Measurements from ENCODE around the gene HLF.
A peak's percentile ranks its signal among the peaks of the same experiment; 100 is the strongest.

Gene HLF

GRCh38 chr17:55292094-55292493, 27.3 kb downstream of the HLF start:
- DNase-seq: no peak

DNA sequence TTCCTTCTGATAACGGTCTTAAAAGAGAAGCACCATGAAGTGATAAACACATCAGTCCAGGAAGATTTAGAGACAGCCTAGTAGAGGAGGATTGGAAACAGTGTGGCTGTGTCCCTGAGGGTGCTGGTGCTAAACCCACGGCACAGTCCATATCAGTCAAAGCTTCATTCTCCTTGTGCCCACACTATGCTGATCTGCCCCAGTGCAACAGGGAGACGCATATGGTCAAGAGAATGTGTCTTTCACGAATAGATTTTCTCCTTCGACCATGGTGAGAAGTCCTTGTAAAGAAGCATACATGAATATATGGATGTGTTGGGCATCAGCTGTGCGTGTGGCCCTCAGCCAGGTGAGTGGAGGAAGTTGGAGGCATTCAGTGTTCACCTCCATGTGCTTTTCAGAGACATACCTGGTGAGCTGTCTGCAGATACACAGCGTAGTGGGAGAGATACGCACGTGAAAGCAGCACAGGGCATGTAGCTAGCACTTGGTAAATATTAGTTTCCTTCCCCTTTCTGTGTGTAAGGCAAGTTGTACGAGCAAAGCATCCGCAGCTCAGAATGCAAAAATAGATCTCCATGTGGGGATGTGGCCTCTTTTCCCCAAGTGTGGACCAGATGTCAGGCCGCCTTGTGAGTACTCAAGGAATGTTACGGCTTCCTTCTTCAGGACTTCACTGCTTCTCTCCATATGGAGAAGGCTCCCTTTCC, 29.4 kb downstream of the HLF start:
- peak; percentile 12 for DNase-seq

- DNase-seq: peak; percentile 37
Measured at GRCh38 chr17:55295411-55296170, 30.8 kb downstream of the HLF start.

DNA sequence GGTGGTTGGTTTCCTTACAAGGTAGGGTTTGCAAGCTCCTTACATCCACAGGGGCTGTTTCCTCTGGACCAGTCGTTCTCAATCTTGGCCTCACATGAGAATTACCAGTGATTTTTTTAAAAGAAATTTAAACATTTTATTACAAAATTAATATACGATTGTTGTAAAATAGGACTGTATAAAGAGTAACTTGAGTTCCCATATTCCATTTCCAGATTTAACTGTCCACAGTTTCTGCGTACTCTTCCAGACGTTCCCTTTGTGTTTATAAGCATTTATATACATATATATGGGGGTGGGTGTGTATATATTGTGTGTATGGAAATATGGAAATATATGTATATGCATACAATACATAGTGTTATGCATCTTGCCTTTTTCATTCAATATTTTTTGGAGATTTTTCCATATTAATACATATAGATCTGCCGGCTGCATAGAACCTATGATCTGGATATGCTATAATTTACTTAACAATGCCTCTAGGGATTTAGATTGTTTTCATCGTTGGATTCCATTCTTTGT, 31.5 kb downstream of the HLF start:
- no peak for DNase-seq

- no peak for DNase-seq
Measured at GRCh38 chr17:55296699-55297098, 31.9 kb downstream of the HLF start.

GRCh38 chr17:55298111-55298730, 33.5 kb downstream of the HLF start:
- DNase-seq: no peak

DNA sequence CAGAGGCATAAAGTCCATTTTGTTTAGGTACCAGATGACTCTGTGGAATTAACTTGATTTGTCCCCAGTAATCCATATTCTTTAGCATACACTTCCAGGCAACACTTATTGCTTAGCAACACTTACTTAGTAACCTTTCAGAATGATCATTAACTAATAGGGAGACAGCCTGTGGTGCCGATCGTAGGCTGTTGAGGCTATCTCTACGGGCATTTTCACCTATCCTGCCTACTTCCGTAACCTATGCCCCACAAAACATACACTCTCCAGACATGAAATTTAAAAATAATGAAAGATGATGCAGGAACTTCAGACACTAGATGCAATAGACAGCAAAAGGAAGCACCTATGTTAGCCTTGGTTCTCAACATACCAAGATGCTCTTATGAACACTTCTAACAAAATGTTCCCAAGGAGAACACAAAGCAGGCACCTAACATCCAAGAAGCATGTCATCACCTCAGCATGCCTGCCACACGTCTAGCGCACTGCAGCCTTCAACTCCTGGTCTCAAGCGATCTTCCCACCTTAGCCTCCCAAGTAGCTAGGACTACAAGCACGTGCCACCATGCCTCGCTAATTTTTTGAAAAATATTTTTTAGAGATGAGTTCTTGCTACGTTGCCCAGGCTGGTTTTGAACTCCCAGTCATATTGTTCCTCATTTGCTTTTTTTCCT, 34.5 kb downstream of the HLF start:
- DNase-seq: no peak

DNA sequence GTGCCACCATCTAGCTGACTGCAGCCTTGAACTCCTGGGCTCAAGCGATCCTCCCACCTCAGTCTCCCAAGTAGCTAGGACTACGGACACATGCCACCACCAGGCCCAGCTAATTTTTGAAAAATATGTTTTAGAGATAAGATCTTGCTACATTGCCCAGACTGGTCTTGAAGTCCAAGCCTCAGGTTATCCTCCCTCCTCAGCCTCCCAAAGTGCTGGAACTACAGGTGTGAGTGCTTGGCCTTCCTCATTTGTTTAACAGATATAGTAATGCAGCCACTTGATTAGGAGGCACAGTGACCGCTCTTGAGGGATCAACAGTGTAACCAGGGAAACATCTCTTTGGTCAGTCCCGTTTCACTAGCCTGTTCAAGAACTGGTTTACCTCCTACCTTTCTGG, 35.1 kb downstream of the HLF start:
- DNase-seq: no peak

GRCh38 chr17:55300479-55301290, 35.9 kb downstream of the HLF start:
- DNase-seq: no peak

DNA sequence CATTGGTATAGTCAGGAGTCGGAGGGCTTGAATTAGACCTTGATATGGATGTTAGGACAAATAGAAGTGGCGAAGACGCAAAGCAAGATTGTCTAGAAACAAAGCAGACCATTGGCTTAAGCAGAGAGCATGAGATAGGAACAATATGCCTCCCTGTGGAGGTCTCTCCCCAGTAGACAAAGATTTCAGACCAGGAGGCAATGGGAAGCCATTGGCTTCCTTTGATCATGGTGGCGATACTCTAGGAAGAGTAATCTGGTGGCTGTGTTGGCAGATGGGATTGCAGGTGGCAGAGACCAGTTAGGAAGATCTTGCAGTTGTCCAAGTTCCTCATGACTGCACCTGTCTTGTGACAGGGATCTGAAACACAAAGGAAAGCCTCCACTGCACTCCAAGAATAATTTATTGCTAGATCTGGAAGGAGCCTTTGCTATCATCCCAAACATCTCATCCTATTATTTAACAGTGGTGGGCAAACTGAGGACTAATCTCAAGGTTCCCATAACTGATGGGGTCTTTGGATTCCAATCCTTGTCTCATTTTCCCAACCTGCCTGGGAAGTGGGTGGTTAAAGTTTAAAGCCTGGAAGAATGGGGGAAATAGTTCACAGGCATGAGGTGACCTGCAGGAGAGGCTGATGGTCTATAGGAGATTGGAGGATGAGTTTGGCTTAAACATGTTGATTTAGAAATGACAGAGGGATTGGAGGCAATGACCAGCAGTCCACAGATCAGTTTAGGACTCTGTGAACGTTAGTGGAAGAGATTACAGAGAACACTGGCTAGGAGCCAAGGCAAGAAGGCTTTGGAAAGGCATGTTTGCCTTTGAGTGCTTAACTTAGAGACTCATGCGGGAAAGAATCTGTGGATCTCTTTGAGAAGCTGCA, 37.0 kb downstream of the HLF start:
- DNase-seq: no peak

- DNase-seq: no peak
Measured at GRCh38 chr17:55302407-55302787, 37.6 kb downstream of the HLF start.

GRCh38 chr17:55303008-55303493, 38.3 kb downstream of the HLF start:
- no peak for DNase-seq

DNA sequence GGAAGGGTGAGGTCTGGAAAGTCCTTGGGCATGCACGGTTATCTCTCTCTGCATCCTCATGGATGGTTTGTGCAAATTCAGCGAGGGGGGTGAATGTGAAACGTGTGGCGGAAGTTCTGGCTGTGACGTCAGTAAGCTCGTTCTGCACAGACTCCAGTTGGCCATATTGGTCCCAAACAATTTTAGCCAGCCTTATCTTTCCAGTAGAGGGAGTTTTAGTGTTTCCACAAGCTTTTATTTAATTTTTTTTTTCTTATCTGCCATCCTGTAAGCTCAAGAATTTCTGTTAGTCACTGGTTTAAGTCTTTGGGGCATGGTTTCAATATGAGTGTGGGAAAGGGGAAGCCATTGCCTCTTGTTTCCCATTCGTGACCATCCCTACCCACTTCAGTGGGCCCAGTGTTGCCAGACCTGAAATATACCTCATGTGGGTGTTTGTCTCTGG, 39.0 kb downstream of the HLF start:
- peak; percentile 11 for DNase-seq

DNA sequence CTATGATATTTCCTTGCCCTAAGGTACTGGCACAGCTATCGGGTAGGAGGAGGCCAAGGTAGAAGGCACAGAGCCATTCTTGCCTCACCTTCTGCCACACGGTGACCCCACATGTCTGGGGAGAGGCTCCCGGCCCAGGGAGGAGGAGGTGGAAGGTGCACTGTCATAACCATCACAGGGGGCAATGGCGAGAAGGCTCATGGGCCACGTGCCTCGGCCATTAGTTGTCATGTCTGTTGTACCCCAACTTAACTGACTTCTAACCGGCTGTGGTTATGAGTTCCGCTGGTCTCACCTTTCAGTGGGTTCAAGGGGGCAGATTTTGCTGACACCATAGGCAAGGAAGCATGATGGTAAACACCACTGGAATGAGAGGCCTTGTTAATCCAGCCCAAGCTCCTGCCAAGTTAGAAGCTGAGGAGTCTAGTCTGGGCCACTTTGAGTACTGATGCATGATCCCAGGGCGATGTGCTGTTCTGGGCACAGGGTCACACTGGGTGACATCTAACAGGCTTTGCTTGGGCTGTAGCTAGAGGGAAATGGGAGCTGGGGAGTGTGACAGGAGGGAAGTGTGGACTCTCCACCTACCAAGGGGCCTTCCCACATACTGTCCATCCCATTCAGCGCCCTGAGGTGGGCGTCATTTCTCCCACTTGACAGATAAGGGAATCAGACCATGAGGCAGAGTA, 39.6 kb downstream of the HLF start:
- peak; percentile 12 for DNase-seq

GRCh38 chr17:55305321-55306087, 40.7 kb downstream of the HLF start:
- no peak for DNase-seq

DNA sequence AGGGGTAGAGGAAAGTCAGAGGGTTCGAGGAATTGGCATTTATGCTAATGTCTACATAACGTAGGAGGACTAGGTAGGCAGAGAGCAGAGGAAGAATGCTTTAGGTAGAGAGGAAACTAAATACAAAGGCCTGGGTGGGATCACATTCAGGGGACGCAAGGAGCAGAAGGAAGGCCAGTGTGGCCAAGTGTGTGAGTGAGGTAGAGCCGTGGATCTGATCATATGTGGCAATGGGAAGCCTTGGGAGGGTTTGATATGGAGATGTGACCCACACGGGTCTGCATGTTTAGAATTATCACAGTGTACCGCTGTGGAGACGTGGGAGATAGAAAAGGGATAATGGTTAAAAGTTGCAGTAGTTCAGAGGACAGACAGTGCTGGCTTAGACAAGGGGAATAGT, 43.1 kb downstream of the HLF start:
- no peak for DNase-seq

DNA sequence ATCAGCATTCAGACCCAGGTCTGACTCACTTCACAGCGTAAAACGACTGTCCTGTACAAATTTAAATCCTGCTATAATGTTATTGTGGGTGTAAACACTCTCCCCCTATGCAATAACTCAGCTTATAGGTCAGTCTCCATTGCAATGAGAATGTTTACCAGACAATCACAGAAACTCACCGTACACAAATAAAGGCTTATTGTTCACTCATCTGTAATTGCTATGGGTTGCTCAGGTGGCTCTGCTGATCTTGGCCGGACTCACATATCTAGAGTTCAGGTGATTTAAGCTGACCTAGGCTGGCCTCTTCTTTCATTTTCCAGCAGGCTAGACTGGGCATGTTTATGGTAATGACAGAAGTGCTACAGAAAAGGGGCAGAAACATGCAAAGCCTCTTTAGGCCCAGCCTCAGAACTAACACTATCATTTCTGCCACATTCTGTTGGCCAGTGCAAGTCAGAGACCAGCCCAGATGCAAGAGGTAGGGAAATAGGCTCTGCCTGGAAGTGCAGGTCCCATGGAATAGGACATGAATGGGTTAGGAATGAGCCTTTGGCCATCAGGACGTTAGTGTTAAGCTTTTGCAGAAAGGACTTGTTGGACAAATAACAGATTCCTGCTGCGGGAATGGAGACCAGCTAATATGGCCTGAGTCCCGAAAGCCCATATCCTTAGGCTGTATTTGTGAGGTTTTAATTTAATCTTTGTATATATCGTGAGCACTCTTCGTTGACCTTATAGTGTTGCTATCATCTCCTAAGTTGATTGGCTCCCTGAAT, 44.0 kb downstream of the HLF start:
- no peak for DNase-seq

- no peak for DNase-seq
Measured at GRCh38 chr17:55311767-55312375, 47.1 kb downstream of the HLF start.
